NCI-H226 (cell line): Measurements from ENCODE around the gene BABAM2.

ENCODE experiments used
- DNase-seq: peaks from one replicate; pipeline ENCODE4 v3.0.0-alpha.2; 2015

BABAM2 gene

GRCh38 chr2:28352610-28353195, 462.2 kb downstream of the BABAM2 start:
- no peak for DNase-seq

- DNase-seq = no peak
Measured at GRCh38 chr2:28354920-28355520, 464.5 kb downstream of the BABAM2 start.

- no peak for DNase-seq
Measured at GRCh38 chr2:28355521-28356094, 465.1 kb downstream of the BABAM2 start.

GRCh38 chr2:28356095-28356911, 465.8 kb downstream of the BABAM2 start:
- DNase-seq = peak; percentile 40

- no peak for DNase-seq
Measured at GRCh38 chr2:28357055-28357454, 466.5 kb downstream of the BABAM2 start.

GRCh38 chr2:28357948-28358667, 467.6 kb downstream of the BABAM2 start:
- DNase-seq = no peak

- DNase-seq = no peak
Measured at GRCh38 chr2:28358668-28359201, 468.2 kb downstream of the BABAM2 start.

- DNase-seq = no peak
Measured at GRCh38 chr2:28359222-28360057, 468.9 kb downstream of the BABAM2 start.

- no peak for DNase-seq
Measured at GRCh38 chr2:28360058-28360717, 469.7 kb downstream of the BABAM2 start.

GRCh38 chr2:28360718-28361293, 470.3 kb downstream of the BABAM2 start:
- no peak for DNase-seq

- DNase-seq = no peak
Measured at GRCh38 chr2:28361991-28362710, 471.6 kb downstream of the BABAM2 start.

- no peak for DNase-seq
Measured at GRCh38 chr2:28362991-28363521, 472.5 kb downstream of the BABAM2 start.

- DNase-seq = no peak
Measured at GRCh38 chr2:28363686-28364280, 473.3 kb downstream of the BABAM2 start.

GRCh38 chr2:28364610-28365009, 474.1 kb downstream of the BABAM2 start:
- no peak for DNase-seq

GRCh38 chr2:28365158-28365557, 474.6 kb downstream of the BABAM2 start:
- no peak for DNase-seq

- no peak for DNase-seq
Measured at GRCh38 chr2:28366149-28366495, 475.6 kb downstream of the BABAM2 start.

- DNase-seq = no peak
Measured at GRCh38 chr2:28366496-28367282, 476.2 kb downstream of the BABAM2 start.

GRCh38 chr2:28367667-28368356, 477.3 kb downstream of the BABAM2 start:
- no peak for DNase-seq
